ENCODE measurements around the gene SGMS1.
"Not testable (repeated sequence)": the region's sequence is repeated elsewhere in the genome, so short reads cannot be mapped to it uniquely, and the experiment has no call there.

The SGMS1 gene

DNA sequence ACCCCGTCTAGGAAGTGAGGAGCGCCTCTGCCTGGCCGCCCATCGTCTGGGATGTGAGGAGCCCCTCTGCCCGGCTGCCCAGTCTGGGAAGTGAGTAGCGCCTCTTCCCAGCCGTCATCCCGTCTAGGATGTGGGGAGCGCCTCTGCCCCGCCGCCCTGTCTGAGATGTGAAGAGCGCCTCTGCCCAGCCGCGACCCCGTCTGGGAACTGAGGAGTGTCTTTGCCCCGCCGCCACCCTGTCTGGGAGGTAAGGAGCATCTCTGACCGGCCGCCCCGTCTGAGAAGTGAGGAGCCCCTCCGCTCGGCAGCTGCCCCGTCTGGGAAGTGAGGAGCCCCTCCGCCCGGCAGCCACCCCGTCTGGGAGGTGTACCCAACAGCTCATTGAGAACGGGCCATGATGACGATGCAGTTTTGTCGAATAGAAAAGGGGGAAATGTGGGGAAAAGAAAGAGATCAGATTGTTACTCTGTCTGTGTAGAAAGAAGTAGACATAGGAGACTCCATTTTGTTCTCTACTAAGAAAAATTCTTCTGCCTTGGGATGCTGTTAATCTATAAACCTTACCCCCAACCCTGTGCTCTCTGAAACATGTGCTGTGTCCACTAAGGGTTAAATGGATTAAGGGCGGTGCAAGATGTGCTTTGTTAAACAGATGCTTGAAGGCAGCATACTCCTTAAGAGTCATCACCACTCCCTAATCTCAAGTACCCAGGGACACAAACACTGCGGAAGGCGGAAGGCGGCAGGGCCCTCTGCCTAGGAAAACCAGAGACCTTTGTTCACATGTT lies 267.9 kb downstream of the SGMS1 start:
- not testable (repeated sequence) for DNase-seq

DNA sequence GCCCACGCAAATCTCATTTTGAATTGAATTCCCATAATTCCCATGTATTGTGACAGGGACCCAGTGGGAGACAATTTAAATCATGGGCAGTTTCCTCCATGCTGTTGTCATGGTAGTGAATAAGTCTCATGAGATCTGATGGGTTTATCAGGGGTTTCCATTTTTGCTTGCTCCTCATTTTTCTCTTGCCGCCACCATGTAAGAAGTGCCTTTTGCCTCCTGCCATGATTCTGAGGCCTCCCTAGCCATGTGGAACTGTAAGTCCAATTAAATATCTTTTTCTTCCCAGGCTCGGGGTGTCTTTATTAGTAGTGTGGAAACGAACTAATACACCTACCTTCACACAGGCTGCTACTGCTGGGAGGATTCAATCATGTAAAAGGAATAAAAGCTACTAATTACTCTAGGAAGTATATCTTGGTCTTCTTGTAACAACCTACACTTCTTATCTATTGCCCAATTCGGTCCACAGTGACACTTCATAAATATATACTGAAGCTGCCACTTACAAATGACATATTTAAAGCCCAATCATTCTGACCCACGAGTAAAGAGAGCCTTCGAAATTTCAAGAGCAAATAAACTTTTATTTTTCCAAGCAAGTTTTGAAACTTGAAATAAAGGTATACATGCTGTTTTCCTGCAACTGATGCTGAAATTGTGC lies 272.1 kb downstream of the SGMS1 start:
- no peak for DNase-seq

DNA sequence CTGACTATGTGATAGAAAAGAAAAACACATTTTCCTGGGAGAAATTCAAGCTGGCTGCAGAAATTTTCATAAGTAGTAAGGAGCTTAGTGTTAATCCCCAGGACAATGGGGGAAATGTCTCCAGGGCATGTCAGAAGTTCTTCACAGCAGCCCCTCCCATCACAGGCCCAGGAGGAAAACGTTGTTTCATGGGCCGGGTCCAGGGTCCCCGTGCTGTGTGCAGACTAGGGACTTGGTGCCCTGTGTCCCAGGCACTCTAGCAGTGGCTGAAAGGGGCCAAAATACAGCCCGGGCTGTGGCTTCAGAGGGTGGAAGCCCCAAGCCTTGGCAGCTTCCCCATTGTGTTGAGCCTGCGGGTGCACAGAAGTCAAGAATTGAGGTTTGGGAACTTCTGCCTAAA lies 273.4 kb downstream of the SGMS1 start:
- DNase-seq, result no peak

DNA sequence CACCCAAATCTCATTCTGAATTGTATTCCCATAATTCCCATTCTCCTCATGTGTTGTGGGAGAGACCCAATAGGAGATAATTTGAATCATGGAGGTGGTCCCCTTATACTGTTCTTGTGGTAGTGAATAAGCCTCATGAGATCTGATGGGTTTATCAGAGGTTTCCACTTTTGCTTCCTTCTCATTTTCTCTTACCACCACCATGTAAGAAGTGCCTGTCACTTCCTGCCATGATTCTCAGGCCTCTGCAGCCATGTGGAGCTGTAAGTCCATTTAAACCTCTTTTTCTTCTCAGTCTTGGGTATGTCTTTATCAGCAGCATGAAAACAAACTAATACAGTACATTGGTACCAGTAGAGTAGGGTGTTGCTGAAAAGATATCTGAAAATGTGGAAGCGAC lies 274.2 kb downstream of the SGMS1 start:
- no peak for DNase-seq

DNA sequence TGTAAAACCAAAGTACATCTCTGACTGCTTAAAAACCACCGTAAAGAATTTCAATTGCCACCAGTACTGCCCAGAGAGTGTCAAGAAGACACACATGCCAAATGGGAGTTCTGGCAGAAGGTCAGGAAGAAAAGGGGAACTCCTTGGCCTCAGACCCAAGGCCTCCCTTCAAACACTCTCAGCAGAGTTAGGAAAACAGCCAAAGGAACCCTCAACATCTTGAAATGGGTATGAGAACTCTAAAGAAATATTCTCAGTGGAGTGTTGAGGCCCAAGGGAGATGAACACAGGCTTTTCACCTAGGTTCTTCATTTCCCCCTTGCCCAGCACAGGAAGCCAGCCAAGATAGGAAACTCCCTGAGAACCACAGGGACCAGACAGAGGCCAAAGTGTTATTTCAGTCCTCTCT lies 276.4 kb downstream of the SGMS1 start:
- DNase-seq, result no peak

DNA sequence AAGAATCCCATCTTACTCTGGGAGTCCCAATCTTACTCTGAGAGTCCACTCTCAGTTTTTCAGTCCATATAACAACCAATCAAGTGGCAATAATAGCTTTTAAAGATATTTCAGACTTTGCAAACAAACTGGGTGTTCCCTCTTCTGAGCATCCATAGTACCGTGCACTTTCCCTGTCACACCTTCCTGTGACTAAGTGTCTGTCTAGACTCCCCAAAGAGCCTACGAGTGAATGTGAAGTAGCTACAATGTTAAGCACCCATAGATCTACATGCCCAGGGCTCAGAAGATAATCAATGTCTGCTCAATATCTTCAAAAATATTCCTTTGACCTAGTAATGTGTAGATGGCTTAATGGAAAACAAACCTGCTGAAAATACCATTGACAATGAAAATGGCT lies 276.8 kb downstream of the SGMS1 start:
- DNase-seq, result no peak

DNA sequence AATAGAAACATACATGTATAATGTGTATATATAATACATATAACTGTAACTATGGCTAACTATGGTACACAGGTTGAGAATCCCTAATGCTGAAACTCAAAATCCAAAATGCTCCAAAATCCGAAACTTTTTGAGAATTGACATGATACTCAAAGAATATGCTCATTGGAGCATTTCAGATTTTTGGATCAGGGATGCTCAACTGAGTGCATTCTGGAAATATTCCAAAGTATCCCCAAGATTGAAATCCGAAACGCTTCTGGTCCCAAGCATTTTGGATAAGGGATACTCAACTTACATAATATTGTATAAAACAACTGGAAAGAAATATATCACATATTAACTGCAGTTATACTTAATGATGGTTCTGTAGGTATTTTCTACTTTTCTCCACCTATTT lies 278.2 kb downstream of the SGMS1 start:
- DNase-seq, result no peak

DNA sequence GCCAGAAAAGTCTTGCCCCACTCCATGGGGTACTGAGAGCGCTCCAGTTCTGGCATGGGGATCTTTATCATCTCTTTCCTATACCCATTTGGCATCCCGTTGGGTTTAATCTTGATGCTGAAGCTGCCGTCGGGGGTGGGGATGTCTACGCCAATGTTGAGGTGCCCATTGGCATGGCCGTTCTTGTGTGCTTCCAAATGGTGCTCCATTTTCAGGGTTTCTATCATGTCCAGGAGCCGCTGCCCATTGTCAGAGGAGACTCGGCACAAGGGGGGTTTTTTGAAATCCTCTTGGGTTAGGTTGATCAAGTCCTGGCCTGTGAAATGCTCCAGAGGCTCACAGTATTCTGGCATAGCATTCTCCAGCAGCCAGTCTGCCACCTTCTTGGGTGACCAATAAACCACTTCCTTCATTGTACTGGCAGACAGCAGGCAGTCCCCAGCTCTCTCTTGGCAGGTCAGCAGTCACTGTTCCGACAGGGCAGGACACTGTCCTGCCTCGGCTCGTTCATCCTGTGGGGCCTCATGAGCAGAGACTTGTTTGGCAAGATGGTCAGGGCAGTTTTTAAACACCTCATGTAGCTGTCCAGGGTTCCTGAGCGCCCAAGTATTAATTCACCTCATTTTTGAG lies 279.9 kb downstream of the SGMS1 start:
- DNase-seq, result no peak

DNA sequence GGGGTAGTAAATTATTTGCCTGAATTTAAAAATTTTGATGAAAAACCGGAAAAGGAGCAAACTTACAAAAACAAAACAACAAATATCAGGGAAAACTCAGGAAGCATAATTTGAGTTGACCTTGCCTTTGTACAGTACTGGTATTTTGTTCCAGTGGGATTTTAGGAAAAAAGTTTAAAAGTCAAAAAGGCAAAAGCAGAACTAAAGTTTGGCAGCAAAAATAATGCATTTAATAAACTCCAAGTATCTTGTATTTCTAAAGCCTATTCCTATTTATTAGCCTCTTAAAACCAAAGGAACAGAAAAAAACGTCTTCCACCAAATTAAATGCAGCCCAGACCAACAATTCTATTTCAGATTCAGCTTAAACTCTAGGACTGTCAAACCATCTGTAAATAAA lies 281.8 kb downstream of the SGMS1 start:
- no peak for DNase-seq

DNA sequence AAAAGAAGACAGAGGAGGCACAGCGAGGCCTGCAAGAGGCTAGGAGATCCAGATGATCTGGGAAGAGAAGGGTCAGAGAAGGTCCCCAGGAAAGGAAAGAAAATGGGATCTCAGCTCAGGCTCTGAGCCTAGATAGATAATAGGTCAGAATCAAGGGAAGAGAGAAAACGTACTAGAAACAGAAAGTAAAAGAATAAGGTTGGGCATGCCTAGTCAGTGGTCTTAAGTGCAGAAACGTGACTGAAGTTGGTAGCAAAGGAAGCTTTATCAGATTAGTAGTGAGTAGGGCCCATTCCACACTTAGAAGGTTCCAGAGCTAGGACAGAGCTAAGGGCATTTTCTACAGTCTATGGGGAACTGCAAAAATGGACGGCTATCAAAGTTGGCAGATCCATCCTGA lies 287.6 kb downstream of the SGMS1 start:
- DNase-seq, result no peak

DNA sequence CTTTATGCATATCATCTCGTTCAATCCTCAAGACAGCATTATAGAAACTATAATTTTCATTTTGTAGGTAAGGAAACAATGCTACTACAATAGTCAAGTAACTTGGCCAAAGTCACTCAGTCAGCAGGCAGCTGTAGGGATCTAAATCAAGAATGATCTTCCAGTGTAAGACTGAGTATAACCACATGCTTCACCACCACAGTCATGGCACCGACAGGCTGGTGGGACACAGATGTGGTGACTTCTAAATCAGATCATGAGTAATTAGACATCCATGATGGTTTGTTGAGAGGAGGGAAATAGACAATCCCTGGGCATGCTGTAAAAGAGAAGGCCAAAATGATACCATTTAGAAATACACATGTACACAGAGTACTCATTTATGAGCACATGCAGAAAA lies 288.4 kb downstream of the SGMS1 start:
- DNase-seq, result no peak

DNA sequence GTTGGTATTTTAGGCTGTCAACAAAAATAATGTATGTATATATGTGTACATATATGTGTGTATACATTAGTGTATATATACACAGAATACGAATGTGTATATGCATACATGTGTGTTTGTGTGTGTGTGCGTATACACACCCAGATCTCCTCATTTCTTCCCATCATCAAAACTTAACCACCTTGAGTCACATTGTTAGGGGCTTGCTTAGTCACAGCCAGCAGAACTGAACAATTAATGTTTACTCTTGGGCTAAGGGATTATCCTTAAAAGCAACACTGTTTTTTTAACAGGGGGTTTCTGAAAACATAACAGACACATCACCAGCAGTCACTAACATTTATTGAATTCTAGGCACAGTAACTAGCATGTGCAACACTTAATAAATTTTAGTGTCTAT lies 289.5 kb downstream of the SGMS1 start:
- DNase-seq, result no peak

DNA sequence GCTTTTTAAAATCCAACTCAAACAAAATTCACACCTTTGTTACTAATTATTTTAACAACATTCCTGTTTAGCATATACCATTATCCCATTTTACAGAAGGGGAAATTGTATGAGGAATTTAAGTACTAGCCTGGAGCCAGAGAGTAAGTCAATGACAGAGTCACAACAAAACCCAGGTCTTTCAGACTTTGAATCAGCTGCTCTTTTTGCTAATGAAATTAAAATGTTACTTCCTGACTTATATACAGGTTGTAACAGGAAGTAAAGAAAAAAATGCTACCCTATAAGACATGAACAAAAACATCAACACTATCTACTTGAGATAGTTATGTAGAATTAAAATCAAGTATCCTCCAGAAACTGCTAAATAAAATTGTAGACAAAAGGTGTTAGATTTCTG lies 289.9 kb downstream of the SGMS1 start:
- DNase-seq, result no peak

DNA sequence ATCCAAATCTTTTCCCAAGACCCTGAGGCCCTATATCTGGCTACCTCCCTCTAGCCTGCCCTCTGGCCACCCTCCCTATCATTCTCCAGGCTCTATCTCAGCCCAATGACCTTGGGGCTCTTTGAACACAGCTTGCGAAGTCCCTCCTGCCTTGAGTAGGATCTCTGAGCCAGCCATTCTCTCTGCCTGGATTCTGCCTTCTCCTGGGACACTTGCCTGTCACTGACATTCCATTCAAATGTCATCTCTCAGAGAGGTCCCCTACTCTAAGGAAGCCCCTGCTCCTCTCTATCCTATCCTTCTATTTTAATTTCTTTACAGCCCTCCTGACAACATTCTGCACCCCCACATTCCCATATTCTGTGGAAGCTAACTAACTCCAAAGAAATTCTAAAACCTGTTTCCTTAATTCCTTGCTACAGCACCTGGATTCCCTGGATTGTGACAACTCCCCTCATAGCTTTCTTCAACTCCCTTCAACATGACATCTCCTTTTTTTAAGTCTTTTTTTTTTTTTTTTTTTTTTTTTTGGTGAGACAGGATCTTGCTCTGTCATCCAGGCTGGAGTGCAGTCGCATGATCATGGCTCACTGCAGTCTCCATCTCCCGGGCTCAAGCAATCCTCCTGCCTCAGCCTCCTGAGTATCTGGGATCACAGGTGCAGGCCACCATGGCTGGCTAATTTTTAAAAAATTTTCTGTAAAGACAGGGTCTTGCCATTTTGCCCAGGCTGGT lies 291.5 kb downstream of the SGMS1 start:
- DNase-seq, result no peak

DNA sequence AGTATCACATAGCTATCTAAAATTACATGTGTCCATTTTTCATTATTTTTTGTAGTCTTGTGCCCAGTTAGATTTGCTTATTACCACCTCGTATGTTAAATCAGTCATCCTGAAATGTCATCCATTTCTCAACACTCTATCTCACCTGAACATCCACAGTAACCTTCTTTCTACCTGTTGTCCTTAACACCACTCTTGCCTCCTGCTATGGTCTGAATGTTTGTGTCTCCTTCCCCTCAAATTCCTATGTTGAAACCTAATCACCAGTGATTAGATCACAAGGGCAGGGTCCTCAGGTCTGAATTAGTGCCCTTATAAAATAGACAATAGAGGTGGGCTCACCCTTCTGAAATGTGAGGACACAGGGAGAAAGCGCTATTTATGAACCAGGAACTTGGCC lies 292.3 kb downstream of the SGMS1 start:
- DNase-seq, result no peak

DNA sequence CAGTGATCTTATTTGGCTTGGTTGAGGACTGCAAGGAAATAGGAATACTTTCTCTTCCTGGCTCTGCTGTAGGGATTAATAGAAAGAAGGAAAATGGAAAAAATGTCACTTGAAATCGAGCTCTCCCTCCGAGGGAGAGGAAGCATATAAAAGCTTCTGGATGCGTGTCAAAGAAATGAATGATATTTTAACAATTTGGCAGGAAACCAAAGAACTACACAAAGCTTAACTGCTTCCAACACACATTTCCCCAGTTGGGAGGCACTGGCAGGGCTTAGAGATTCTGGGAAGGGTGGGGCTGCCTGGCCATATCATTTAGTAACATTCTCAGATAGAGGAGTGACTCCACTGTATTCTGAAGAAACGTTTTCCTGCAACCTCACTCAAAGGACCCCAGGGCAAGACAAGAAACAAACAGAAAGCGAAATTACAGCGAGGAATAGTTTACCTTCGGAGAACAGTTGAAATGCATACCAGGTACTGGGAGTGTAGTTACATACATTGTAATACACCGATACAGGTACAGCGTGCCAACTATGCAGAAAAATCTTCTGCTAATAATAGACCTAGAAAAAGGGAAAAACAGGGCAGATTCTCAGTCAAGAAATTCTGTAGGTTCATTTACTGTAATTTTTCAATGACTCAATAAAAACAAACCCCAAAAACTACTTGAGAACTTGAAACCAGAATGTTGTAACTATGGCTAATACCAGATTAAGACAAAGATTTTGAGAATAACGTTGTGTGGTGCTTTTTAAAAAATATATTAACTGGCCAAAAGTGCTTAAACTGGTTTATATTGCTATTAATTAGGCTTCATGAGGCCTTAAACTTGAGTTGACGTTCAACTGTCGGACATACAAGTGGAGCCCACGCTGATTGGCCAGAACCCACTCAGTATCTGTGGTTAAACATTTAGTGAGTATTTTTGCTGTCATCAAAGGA lies 296.7 kb downstream of the SGMS1 start:
- no peak for DNase-seq

DNA sequence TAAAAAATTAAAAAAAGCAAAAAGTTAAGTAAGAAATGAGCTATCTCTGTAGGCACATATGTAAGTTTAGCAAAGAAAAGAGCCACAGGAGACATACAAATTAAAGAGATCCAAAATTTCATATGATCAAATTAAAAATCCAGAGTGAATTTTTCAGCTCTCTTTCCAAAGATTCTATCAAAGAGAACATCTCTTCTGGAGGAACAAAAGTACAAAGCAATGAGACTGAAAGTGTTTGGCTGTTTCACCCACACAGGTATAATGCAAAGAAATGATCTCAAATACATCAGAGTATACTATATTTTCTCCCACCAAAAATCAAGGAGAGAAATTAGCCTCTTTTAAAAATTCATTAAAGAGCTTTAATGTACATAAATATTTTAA lies 297.6 kb downstream of the SGMS1 start:
- DNase-seq, result no peak

DNA sequence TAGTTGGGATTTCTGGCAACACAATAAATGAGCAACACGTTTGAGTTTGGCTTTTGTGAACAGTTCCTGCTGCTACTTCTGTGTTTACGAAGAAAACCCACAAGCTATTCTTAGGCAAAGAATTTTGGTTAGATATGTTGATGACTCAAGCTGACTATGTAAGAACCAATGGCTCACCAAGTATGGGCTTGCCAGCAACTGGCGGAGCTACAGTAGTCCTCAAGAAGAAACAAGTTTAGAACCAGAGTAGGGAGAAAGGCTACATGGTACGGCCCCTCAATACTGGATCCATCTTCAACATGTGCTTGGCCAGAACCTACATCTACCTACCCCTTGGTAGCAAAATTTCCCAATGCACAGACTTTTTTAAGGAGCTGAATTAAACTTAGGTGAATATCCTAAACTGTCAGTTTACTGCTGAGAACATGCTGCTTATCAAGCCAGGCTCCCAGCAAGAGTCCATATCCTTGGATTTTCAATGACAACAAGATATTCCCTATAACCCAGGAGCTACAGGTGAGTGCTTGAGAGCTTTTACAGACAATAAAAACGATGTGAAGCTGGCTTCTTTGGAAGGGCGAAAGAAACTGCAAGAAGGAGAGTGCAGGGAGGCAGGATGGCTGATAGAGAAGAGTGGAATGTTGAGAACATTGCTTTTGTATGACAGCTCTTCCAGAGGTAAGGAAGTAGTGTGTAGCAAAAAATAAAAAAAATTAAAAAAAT lies 298.1 kb downstream of the SGMS1 start:
- no peak for DNase-seq

DNA sequence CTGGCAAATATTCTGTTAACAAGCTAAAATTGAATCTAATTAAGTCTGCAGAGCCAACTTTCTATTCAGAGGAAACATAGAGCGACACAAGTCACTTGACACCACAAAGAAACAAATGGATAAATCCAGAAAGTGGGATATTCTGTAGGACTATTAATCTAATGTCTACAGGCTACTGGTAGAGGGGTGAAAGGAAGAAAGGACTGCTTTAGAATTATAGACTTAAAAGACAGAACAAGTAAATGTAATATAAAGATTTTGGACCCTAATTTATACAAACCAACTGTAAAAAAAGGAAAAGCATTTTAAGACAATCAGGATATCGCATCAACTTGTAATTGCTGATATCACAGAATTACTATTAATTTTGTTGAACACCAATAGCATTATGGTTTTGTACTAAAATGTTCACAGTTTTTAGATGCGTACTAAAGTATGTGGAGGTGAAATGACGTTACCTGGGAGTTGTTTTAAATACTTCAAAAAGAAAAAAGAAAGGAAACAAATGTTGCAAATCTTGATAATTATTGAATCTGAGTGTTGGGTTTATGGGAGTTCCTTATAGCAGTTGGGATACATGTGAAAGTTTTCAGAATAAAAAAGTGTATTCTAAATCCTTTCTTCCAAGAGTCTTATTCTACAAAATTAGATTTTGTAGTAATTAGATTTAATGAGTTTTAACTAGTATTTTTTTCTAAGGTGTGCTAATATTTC lies 298.9 kb downstream of the SGMS1 start:
- no peak for DNase-seq

DNA sequence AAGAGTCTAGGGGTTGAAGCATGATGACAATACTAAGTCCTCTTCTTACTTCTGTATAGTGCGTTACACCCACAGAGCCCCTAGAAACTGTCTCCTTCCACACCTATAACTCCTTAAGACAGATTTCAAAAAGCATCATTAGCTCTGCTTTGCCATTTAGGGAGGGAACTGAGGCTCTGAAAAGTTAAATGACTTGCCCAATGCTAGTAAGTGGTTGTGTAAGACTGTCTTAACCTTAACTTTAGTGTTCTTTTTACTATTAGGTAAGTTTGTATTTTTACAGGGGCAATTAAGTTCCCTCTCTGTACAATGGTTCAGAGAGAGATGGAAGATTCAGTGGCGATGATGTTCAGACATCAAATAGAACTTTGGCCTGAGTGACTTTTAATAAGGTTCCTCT lies 299.7 kb downstream of the SGMS1 start:
- DNase-seq, result no peak

DNA sequence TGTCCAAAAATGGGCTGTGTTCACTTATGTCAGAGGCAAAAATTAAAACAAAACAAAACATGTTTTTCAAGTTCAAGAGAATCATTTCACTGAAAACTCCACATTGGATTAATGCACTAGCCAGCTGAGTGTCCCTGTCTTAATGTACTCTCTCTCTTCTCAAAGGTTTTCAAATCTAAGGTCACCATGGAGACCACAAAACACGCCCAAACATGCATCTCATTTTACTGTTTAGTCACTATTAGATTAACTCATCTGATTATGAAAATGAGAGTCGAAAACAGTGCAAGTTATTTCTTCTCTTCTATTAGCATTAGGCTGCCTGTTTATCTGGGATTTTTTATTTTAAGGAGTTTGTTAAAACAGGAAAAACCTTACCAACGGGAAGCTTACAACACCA lies 301.7 kb downstream of the SGMS1 start:
- DNase-seq, result no peak

Measured in activated effector memory CD4-positive, alpha-beta T cell treated with Interleukin-2 at 50 U/mL for 16 hours (primary cell).